ENCODE data around the gene SPECC1.
A peak's percentile ranks its signal among the peaks of the same experiment; 100 is the strongest.

Gene SPECC1

DNA sequence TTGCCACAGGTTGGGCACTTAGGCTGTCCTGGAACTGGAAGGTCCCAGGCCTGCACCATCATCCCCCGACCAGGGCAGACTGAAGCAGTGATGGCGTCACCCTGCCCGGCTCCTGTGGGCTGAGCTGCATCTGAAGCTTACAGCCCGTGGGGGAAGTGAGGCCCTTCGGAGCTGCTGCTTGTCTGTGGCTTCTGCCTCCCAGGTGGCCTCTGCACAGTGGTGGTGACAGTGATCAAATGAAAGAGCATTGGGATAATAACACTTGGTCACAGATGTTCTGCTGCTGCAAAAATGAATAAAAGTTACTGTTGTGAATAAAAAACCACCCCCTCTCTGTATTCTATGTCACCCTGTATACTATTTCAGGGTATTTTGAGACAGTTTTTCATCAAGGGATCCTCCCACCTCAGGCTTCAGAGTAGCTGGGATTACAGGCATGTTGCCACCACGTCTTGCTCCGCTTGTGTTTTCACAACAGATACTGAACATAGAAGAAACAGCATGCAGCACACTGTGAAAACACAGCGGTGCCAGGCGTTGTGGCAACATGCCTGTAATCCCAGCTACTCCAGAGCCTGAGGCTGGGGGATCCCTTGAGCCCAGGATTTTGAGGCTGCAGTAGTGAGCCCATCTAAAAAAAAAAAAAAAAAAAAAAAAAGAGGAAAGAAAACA is 293.2 kb downstream of the SPECC1 start:
- peak; percentile 28 for DNase-seq (ENCODE audit: low read depth)
- TF ChIP-seq, protein P1, sequence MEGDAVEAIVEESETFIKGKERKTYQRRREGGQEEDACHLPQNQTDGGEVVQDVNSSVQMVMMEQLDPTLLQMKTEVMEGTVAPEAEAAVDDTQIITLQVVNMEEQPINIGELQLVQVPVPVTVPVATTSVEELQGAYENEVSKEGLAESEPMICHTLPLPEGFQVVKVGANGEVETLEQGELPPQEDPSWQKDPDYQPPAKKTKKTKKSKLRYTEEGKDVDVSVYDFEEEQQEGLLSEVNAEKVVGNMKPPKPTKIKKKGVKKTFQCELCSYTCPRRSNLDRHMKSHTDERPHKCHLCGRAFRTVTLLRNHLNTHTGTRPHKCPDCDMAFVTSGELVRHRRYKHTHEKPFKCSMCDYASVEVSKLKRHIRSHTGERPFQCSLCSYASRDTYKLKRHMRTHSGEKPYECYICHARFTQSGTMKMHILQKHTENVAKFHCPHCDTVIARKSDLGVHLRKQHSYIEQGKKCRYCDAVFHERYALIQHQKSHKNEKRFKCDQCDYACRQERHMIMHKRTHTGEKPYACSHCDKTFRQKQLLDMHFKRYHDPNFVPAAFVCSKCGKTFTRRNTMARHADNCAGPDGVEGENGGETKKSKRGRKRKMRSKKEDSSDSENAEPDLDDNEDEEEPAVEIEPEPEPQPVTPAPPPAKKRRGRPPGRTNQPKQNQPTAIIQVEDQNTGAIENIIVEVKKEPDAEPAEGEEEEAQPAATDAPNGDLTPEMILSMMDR (conservative IDR thresholded peaks at IDR 0.05; ENCODE audit: low read length), result no peak
- no peak overlapping the region for H3K4me3 ChIP-seq (ENCODE audit: low read length)

DNA sequence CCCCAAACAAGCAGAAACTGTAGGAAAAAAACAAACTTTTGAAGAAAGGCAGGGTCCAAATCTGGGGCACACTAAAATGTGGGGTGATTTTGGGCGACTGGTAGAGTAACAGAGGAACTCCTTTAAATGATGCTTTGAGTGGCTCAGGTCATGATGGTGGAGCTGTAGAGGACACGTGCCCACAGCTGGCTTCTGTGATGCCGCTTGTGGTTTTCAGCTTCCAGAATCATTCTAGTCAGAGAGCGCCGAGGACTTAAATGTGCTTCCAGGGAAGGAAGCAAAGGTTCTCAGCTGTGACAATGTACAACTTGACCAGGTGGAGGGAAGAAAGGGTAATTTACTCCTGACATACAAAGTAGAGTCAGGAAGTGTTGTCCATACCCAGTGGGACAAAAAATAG is 295.8 kb downstream of the SPECC1 start:
- TF ChIP-seq, protein P1 (conservative IDR thresholded peaks at IDR 0.05; ENCODE audit: low read length), result no peak
- DNase-seq (ENCODE audit: low read depth), result no peak
- no peak overlapping the region for H3K4me3 ChIP-seq (ENCODE audit: low read length)

DNA sequence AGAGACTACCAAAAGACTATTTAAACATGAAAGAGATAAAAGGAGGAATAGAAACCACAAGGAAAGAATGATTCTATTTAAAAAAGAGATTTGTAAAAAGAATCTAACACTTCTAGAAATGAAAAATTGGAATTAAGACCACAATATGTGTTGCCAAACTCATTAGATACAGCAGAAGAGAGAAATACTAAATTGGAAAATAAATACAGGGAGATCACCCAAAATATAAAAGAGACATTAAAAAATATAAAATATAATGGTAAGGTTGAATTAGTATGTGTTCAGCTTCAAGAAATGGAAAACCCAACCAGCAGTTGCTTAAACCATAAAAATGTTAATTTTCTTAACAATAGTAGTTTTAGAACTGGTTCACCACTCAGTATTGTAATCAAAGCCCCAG is 297.8 kb downstream of the SPECC1 start:
- TF ChIP-seq, protein P1 (conservative IDR thresholded peaks at IDR 0.05; ENCODE audit: low read length), result no peak
- DNase-seq (ENCODE audit: low read depth), result no peak
- no peak overlapping the region for H3K4me3 ChIP-seq (ENCODE audit: low read length)

DNA sequence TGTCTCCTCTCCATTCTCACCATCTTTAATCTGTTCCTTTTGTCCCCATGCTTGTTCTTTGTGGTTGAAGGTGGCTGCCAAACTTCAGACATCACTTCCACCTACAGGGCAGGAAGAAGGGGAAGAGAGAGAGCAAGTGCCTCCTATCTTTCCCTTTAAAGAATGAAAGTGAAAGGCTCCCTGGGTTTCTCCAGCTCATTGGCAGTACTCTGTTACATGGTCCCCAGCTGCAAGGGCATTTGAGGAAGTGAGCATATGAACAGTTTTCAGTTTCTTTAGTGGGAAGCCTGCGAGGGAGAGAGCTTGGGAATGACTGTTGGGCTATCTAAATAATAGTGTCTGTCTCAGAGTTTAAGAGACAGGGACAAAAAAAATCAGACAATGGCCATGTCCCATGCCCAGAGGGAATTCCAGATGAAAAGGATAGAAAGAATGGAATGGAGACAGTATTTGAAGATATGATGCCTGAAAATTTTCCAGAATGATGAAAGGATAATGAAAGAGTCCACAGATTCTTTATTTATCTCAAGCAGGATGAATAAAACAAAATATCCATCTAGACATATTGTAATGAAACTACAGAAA is 298.3 kb downstream of the SPECC1 start:
- H3K4me3 ChIP-seq (ENCODE audit: low read length), result no peak overlapping the region
- TF ChIP-seq, protein P1 (conservative IDR thresholded peaks at IDR 0.05; ENCODE audit: low read length), result no peak
- no peak for DNase-seq (ENCODE audit: low read depth)

DNA sequence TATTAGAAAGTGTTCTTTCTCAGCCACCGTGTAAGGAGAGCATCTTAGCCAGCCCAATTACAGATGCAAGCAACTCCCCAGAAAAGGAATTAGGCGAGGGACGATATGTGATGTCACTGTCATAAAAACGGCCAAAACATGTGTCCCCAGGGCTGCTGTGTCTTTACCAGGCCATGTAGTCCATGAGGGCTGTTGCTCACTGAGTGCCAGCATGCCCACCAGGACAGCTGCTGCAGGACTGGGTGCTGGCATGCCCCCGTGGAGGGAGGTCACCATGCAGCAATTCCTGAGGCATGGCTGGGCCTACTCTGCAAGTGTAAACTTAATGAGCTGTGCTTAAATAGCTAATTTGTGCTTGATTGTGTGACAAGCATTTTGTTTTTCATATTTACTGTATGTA is 301.3 kb downstream of the SPECC1 start:
- no peak for DNase-seq (ENCODE audit: low read depth)
- TF ChIP-seq, protein P1 (conservative IDR thresholded peaks at IDR 0.05; ENCODE audit: low read length), result no peak
- no peak overlapping the region for H3K4me3 ChIP-seq (ENCODE audit: low read length)

DNA sequence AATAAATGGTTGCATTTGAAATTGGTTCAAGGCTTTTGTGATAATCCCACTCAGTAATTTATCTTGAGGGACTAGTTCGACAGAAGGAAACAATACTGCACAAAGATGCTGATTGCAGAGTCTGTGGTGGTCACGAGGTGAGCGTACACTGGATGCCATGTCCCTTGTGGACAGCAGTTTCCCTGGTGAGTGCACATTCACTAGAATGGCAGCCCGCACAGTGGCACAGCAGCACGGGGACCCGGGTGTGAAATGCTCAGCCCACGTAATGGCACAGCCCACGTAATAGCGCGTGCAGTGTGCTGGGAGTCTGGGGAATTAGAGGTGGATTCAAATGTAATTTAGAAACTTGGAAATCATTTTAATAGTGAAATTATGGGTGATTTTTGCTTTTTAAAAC is 304.1 kb downstream of the SPECC1 start:
- H3K4me3 ChIP-seq (ENCODE audit: low read length), result no peak overlapping the region
- DNase-seq (ENCODE audit: low read depth), result no peak
- TF ChIP-seq, protein P1 (conservative IDR thresholded peaks at IDR 0.05; ENCODE audit: low read length), result no peak

DNA sequence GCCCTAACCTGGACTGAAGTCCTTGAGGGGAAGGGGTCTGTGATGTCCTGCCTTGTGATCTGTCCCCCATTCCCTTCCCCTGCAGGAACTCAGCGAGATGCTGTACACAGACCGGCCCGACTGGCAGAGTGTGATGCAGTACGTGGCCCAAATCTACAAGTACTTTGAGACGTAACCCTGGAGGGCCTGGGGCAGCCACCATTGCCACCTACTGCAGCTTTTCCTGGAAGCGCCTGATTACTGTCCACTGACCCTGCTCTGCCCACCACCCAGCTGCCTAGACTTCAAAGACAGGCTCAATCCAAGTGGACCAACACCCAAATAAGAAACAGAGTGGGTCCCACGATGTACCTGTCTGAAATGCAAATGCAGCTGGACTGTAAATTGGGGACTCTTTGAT is 304.7 kb downstream of the SPECC1 start:
- TF ChIP-seq, protein P1 (conservative IDR thresholded peaks at IDR 0.05; ENCODE audit: low read length), result no peak
- no peak for DNase-seq (ENCODE audit: low read depth)
- H3K4me3 ChIP-seq (ENCODE audit: low read length), result no peak overlapping the region

Data from AG10803 (cell line).